OCI-LY1 (cell line): Measurements from ENCODE around the gene SEZ6.

Experiments used
- CTCF ChIP-seq: fragments of 200-600 bp; sonication (generic), shearing (Covaris generic); IDR thresholded peaks from 2 replicates; pipeline ENCODE4 v1.5.1; 2017; ENCODE audit warnings: mild to moderate bottlenecking, antibody characterized with exemption, low read length, moderate library complexity, mixed read lengths
- EZH2 ChIP-seq: fragments of 200-600 bp; sonication (generic), shearing (Covaris generic); IDR thresholded peaks from 2 replicates; pipeline ENCODE4 v1.8.0; 2017; ENCODE audit warnings: borderline replicate concordance, mixed run types, mild to moderate bottlenecking, antibody characterized with exemption, low read length, moderate library complexity, mixed read lengths

- no peak for TF ChIP-seq CTCF
- no peak for TF ChIP-seq EZH2
Measured at GRCh38 chr17:28929787-28930186, 76.0 kb downstream of the SEZ6 start.
